Measurements from ENCODE around the gene MAN1A1.

DNA sequence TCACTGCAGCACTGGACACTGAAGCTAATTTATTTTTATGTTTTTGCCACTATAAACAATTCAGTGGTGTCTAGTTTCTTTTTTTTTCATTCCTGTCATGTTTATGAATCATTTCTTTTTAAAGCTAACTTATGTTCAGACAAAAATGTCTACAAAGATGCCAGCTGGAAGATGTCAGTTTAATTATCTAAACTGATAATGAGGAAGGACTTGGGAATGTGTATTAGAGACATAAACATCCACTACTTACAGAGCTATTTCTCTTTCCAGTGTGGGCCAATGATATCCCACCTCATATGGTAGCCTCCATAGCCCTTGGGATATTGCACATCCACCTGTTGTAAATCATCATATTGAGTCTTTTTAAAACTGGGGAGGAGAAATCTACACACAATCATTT, 139.0 kb downstream of the MAN1A1 start:
- no peak for TF ChIP-seq CTCF (conservative IDR thresholded peaks at IDR 0.05; ENCODE audit: low read length)
- no peak for TF ChIP-seq EZH2phosphoT487 (IDR thresholded peaks at IDR 0.05; ENCODE audit: borderline replicate concordance)

Data from Loucy (cell line).